GM21390 (cell line): ENCODE results near the gene RELL2.
"Not testable (repeated sequence)": the region's sequence is repeated elsewhere in the genome, so short reads cannot be mapped to it uniquely, and the experiment has no call there.

Experiments
- ATAC-seq: cut with Tn5 transposase; IDR thresholded peaks from one replicate; pipeline ENCODE4 v1.9.1; 2021; ENCODE audit not compliant: unreplicated experiment

RELL2 gene

GRCh38 chr5:141636413-141637122 is at the start of gene RELL2, which contains the start of gene HDAC3:
TSS of gene RELL2 (plus strand) at chr5:141636997. CDS start at chr5:141638226, 1,229 bp downstream.
TSS of gene HDAC3 (minus strand) at chr5:141636849. CDS start at chr5:141636790, 59 bp downstream.
- peak; percentile 69 for ATAC-seq

- ATAC-seq: no peak
These were observed 46.7 kb upstream of the RELL2 start for GRCh38 chr5:141590127-141590526.

DNA sequence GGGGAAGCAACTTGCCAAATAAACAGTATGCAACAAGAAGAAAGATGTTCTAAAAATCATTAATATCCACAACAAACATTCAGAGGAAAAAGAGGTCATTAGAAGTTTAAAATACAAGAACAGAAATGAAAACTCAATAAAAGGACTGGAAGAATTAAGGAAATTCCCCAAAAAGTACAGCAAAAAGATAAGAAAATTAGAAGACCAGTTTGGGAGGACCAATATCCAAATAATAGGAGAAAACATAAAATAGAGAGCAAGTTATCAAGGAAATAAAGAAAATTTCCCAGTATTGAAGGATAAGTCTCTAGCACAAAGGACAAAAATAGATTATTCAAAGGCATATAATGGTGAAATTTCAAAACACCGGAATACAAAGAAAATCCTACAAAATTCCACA is 39.9 kb upstream of the RELL2 start:
- no peak for ATAC-seq

DNA sequence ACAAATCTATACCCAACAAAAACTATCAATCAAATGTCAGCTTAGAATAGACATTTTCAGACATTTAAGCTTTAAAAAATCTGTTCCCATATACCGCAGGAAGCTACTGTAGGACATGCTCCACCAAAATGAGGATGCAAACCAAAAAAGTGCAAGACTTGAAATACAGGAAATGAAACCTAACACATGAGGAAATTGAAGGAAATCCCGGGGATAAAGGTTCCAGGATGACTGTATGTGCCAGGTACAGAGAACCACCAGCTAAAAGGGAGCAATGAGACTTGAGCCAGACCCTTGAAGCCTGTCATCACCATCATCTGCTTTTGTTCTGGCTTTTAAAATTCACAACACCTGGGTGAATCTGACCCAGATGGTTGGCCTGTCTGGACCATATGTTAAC is 39.4 kb upstream of the RELL2 start:
- ATAC-seq: no peak

GRCh38 chr5:141597814-141598213 is 39.0 kb upstream of the RELL2 start:
- no peak for ATAC-seq

DNA sequence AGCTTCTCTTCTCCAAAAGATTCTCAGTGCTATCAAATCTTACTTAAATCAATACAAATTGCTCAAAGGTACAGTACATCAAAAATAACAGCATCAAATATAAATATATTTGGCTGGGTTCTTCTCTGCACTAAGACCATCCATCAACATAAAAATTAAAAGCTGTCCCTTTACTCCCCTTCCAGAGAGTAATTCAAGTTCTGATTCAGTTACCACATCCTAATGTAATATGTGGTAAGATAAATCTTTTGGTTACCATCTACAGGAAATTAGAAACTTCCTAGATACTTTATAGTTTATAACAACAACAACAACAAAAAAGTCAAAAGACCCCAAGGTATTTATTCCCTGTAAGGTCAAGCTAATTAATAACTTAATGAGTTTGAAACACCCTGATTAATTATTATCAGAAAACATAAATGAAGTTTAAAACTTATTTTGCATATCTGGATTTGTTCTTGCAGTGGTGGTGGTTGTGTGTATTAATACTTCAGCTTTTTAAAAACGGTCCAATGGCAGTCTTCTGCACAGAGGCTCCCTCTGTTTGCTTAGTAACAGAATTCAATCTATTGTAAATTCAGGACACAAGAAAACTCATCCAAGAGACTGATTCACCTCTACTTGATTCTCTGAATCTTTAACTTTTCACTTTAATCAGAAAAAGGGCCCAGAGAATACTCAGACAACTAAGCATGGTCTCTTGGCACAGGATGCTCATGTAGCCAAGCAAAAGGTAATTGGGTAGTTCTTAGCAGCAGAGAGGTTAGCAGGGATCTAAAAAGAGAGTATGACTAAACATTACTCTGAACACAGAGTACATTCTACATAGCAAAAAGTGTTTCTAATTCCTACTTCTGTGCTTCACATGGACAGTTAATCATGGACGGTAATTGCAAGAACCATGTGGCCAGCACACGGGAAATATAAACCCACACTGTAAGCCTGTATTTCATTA is 38.1 kb upstream of the RELL2 start:
- no peak for ATAC-seq

GRCh38 chr5:141602606-141603005 is 34.2 kb upstream of the RELL2 start:
- no peak for ATAC-seq

DNA sequence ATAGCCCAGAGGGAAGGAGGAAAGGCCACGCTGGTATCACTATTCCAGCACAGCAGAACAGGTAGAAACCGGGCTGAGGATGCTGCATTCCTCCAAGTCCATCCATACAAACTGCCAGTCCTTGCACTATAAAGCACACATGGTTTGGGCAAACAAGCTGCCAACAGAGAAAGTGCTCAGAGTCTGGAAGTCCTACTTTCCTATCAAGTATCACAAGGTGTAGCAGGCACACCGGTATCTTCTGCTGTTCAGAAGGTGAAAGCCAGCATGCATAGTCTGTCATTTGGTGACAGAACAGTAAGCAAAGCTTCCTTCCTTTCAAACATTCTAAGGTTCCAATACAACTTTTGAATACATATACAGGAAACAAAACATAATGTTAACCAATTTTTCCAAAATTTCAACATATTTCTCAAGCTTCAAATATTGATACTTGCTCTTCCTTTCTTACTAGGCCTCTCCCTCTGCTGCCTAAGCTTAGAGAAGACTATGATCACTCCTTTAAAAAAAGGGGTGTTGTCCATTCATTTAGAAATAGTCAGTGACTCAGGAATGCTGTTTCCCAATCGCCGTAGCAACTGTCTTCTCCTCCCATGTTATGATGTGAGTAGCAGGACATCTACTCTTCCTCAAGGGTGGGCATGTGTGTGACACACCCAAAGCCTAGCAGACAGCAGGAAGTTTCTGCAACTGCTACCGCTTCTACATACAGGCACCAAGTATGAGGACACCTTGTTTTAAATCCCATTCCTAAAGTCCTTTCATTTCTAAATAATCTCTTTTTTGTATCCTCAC is 32.7 kb upstream of the RELL2 start:
- no peak for ATAC-seq

DNA sequence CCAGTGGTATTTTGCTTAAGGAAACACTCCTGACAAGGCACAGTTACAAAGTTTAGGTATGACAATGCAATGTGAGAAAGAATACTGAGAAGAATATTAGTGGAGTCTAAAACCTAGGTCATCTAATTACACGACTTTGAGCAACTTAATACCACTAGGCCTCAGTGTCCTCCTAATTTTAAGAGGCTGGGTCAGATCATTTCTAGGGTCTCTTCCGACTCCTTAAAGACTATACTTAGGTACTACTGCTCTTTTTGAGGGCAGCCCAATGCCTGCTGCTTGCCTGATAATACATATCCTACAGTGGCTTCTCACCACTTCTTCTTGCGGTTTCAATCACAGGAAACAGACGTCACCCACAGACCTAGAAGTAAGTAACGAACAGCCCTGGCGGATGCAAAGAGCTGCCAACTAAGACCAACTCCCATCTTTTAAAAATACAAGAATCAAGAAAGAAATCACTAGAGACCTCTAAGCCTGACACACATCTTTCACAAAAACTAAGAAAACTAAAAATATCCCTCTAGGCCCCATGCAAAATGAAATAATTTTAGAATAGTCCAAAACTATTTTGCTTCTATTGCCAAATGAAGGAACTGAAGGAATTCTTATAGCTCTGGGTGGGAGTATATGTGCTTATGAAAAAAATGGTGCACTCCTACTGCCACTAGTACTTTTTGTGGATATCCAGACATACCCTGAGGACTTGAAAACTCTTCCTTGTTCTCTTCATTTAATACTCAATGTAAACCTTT is 31.1 kb upstream of the RELL2 start:
- ATAC-seq: peak; percentile 98

GRCh38 chr5:141608046-141608445 is 28.8 kb upstream of the RELL2 start:
- ATAC-seq: no peak

GRCh38 chr5:141608557-141608956 is 28.2 kb upstream of the RELL2 start:
- ATAC-seq: no peak

- ATAC-seq: no peak
These were observed 27.8 kb upstream of the RELL2 start for GRCh38 chr5:141609044-141609443.

DNA sequence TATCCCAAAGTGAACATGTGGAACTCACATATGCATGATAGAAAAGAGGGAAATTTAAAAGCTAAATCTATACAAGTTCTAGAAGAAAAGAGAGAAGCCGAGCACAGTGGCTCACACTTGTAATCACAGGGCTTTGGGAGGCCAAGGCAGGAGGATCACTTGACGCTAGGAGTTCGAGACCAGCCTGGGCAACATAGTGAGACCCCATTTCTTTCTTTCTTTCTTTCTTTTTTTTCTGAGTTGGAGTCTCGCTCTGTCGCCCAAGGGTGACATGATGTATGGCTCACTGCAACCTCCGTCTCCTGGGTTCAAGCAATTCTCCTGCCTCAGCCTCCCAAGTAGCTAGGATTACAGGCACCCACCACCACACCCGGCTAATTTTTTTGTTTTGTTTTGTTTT is 26.9 kb upstream of the RELL2 start:
- ATAC-seq: not testable (repeated sequence)

DNA sequence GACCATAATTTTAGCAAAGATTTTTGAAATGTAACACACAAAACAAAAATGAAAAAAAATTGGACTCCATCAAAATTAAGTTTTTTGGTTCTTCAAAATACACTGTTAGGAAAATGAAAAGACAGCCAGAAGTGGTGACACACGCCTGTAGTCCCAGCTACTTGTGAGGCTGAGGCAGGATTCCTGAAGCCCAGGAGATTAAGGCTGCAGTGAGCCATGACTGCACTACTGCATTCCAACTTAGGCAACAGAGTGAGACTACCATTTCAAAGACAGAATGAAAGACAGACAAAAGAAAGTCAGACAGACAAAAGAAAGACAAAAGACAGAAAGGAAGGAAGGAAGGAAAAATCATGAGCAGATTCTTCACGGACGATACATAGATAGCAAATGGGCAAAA is 25.5 kb upstream of the RELL2 start:
- ATAC-seq: no peak

GRCh38 chr5:141613344-141613743 is 23.5 kb upstream of the RELL2 start:
- no peak for ATAC-seq

DNA sequence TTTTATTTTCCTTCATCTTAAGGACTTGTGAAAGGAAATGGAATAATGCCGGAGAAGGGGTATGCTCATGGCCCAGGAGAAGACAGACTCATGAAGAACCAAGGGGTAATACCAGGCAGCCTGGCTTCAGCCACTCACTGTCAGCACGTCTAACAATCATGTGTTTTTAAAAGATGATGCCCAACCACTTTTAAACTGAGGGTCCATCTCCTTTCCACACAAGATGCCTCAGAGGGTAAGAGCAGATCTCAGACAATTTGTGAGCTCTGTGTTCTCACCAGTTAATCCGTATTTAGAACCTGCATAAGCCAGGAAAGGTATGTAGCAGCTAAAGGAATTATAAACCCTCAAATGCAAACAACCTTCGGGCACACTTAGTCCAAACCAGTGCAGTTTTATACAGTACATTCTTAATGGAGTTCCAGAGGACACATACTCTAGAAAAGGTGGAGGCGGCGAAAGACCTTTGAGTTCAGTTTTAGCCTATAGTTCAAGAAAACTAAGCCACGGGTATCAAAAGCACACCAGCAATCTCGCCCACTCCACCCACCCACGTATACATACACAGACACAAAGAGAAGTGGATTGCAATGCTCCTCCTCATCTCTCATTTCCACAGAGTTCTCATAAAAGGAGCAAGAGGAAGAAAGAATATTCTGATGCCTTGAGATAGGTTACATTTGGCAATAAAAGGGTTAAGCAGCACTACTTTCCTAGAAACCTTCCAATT is 20.6 kb upstream of the RELL2 start:
- no peak for ATAC-seq

DNA sequence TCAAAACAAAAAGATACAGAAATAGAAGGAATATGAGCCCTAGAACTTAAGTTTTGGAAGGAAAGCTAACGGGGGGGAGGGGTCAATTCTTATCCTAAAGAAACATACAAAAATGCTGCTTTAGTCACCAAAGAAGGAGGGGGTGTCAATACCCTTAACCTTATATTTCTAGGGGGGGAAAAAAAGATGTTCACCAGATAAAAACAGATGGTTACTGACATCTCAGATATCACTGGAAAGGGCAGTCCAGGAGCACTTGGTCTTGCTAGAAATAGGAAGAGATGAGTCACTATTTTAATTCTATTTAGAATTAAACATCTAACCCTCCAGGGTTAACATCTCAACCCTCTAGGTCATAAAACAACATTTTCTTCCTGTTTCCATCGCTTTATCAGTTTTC is 19.7 kb upstream of the RELL2 start:
- ATAC-seq: no peak

DNA sequence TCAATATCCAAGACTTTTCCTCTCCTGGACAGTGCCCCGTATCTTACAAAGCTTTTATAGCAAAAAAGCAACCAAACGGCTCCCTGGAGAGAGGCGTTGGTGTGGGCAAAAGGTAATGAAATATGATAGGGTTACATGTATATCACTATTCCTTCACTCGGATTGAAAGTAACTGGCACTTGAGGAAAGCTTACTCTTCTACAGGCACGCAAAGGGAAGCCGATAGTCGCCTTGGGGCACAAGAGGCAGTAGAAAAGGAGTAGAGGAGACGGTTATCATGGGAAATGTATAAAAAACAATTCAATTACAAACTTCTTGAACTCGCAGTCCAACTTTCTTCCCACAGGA is 19.1 kb upstream of the RELL2 start:
- no peak for ATAC-seq

DNA sequence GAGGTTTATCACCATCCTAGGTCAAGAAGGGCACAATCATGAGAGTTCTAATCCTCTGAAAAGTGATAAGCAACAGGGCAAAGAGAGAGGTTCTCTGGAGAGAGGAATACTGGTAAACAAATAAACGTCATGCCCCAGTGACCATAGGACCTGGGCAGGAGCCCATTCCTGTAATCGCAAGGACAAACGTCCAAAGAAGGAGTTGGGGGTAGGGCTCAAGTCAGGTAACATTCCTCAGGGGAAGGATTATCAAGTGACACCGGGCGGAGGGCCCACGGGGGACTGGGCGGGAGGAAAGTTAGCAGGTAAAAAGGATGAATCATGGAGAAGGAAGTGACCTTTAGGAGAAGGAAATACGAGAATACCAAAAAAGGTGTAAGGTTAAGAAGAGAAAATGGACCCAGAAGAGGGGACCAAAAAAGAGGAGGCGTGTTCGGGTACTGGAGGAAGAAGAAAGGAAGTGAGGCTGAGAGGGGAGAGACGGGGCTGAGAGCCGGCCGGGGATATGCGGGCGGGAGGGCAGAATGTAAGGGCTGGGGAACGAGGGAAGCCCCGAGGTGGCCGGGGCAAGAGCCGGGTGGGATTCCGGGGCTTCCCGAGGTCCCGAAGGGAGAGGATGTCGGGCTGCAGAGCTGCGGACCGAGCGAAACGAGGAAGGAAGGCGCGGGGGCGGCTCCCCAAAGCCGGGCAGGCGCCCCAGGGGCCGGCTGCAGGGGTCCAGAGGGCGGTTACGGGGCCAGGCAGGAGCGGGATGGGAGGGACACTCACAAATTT is 18.6 kb upstream of the RELL2 start:
- peak; percentile 28 for ATAC-seq
